Fibroblast of gingiva (primary cell): ENCODE data around the gene KRT80.

Source experiments
- DNase-seq: peaks from one replicate; pipeline ENCODE4 v3.0.0-alpha.2; 2011; ENCODE audit warnings: low read depth

The KRT80 gene

DNA sequence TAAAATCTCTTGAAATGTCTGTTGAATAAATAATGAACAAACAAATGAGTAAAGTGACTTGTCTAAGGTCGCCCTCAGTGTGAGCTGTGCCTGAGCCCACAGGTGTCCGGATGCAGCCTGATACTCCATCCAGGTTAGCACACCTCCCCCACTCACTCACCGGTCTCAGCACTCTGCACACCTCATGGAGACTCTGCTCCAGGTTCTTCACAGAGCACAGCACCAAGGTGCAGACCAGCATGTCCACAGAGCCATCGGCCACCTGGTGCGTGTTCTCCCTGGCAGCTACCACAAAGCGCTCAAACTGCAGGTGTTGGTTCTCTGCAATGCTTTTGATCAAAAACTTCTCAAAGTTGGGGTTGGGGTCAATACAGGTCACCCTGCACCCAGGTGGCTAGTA lies 37.1 kb upstream of the KRT80 start:
- DNase-seq = no peak

DNA sequence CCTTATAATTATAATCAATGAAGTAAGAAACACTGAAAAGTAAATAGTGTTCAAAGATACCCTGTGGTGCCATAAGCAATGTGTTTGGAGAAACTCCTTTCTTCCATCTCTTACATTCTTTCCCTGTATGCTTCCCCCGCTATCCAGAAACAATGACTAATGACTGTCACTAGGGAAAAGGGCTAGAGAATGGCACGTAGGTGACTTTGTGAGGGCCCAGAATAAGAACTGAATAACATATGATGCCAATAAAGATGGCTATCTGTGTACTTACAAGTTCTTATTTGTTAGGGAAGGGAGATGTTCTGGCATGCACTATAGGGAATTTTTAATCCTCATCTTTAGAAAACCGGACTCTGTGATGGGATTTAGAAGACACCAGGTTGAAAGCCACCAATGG lies 36.6 kb upstream of the KRT80 start:
- DNase-seq = no peak

DNA sequence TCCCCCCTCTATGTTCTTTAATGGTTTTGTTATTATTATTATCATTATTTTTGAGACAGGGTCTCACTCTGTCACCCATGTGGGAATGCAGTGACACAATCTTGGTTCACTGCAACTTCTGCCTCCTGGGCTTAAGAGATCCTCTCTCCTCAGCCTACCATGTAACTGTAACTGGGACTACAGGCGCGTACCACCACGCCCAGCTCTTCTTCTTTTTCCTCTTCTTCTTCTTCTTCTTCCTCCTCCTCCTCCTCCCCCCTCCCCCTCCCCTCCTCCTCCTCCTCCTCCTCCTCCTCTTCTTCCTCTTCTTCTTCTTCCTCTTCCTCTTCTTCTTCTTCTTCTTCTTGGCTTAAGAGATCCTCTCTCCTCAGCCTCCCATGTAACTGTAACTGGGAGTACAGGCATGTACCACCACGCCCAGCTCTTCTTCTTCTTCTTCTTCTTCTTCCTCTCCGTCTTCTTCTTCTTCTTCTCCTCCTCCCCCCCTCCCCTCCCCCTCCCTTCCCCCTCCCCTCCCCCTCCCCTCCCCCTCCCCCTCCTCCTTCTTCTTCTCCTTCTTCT lies 35.9 kb upstream of the KRT80 start:
- DNase-seq = no peak

DNA sequence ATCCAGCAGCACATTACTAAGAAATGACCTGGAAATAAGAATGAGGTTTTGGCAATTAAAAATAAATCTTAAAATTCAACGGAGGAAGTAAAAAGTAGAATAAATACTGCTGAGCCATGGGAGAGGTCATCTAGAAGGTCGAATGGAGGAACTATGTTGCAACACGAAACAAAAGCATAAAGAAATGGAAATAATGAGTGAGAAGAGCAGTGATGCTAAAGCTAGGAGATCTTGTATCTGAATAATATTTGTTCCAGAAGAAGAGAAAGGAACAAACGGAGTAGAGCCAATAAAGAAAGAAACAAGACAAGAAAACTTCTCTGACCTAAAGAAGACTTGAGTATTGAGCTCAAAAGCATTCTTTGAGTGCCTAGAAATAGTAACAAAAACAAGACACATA lies 34.6 kb upstream of the KRT80 start:
- no peak for DNase-seq

DNA sequence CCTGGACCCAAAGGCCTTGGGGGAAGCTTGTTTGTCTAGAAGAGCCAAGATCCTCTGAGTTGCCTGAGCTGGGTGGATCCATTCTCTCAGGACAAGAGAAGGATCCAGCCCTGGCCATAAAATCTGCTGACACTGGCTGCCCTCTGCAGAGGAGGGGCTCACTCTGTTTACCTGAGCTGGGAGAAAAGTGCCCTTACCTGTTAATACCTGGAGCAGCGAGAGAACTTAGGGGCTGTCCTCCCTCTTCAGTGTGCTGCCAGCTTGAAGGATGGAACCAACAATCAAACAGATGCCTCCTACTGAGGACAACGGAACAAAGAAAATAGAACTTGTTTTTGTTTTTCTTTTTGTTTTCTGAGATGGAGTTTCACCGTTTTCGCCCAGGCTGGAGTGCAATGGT lies 33.9 kb upstream of the KRT80 start:
- DNase-seq = no peak

DNA sequence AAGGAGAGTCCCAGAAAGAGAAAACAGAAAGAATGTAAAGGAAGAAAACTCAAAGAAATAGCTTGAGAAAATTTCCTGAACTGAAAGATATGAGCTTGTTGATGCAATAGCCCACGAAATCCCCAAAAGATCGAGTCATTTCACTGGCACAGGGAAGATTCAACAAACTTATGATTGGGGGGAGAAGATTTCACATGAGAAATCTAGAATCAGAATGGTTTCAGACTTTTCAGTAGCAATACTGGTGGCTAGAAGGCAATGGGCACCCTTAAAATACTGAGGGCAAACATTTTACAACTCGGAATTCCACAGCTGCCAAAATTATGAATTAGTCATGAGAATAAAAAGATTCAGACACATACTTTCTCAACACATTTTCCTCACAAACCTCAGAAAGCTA lies 32.3 kb upstream of the KRT80 start:
- no peak for DNase-seq

DNA sequence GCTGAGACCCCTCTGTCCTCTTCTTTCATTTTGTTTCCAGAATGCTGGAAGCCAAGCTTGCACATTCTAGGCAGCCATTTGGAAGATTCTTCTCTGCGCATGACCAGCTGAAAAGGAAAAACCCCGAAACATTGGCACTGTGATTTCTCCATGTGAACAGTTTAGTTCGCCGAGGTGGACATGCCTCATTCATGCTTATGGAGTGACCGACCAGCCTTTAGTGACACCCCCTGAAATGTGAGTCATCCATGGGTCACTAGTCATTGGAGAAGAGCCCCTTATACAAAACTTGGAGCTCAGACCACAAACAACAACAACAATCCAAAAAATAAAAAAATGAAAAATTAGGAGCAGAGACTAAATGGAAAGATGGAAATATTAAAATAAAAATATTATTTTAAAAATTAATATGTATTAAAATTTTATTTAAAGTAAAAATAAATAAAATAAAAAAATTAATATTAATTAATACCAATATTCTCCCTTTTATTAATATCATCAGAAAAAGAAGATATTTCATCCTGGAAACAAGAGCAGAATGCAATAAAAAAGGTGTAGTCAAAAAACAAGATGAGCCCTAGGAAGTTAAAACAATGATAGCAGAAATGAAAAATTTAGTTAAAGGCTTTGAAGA lies 31.7 kb upstream of the KRT80 start:
- DNase-seq = no peak

DNA sequence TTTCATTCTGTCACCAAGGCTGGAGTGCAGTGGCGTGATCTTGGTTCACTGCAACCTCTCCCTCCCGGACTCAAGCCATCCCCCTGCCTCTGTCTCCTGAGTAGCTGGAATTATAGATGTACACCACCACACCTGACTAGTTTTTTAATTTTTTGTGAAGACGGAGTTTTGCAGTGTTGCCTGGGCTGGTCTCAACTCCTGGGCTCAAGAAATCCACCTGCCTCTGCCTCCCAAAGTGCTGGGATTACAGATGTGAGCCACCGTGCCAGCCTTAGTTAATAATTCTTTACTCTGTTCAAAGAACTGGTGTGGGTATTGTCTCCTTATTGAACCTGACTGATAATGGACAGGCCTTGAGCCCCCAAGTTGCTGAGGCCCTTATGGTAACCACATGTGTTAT lies 30.9 kb upstream of the KRT80 start:
- DNase-seq = no peak

DNA sequence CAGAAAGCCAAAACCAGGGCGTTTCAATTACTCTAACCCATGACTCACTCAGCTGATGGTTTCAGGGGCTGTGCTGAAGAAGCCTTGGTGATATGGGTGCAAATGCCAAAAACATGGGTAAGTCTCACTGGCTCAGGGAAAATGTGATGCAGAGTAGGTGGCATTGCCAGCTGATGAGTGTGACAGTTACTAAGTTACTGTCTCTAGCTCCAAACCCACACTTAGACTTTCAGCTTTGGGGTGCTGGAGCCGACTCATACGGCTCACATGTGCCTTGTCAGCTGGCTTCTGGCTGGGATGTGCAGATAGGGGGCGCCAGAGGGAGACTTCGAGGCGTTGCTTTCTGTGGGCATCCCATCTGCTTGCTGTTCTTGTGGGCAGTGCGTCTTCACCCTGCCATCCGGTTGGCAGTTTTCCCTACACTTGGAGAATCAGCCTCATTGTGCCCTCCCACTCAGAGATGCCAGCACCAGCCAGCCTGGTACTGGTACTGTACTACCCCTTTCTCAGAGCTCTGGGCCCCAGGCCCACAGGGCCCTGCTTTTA lies 30.2 kb upstream of the KRT80 start:
- peak; percentile 46 for DNase-seq

DNA sequence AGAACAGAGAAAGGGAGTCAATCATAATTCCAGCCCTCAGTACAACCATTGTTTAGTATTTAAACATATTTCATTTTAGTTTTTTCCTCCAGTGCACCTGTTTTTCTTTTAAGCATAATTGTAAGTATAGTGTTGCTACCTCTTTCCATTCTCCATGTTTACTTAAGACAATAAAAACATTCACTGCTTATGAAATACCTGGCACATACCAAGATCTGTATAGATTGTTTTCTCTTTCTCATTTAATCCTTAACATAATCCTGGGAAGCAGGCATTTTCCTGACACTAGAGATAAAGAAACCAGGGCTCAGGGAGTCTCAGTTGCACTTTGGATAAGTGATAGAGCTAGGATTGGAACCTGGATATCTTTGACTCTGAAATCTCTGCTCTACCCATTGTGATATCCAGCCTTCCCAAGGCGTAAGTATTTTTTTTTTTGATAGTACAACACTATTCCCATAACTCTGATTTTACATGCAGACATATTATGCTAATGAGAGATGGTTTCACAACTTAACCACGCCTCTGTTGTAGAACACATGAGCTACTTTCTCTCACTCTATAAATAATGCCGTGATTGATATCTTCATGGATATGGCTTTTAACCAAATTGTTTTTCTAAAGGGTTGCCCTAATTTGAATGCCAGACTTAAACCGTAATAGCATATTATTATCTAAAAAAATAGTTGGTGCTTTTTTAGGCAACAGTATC lies 29.4 kb upstream of the KRT80 start:
- DNase-seq = no peak

DNA sequence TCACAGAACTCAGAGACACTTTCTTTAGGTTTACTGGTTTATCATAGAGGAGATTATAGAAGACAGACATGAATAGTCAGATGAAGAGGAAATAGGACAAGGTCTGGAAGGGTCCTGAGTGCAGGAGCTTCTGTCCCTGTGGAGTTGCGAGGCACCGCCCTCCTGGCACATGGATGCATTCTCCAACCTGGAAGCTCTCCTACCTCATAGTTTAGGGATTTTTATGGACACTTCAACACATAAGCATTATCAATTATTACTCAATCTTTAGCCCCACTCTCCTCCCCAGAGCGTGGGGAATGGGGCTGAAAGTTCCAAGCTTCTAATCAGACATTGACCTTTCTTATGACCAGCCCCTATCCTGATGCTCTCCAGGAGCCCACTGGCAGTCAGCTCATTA lies 28.7 kb upstream of the KRT80 start:
- no peak for DNase-seq

DNA sequence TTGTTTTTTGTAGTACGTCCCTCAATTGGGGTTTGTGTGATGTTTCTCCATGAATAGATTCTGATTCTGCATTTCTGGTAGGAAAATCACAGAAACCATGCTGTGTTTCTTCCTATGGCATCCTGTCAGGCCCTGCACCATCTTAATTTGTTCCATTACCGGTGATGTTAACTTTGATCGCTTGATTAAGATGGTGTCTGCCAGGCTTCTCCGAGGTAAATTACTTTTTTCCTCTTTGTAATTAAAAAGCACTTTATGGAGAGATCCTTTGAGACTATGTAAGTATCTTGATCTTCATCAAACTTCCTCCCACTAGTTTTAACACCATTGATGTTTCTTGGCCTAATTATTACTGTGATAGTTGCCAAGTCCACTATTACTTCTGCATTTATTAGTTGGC lies 26.2 kb upstream of the KRT80 start:
- no peak for DNase-seq

DNA sequence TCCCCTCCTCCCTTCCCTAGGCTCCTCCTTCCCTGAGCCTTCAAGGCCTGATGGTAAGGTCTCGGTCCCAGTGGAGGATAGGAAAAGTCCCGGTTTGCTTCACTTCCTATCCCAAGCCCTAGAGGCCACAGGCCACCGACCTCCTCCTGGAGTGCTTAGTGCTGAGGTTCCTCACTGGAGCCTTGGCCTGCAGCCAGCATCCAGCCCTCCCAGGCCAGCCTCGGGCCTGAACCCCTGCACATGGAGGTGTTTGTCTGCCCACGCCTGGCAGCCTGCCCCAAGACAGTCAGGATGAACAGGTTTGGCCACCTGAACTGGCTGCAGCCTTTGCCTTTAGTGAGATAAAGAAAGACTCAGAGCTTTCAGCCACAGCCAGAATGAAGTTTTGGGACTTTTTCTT lies 25.4 kb upstream of the KRT80 start:
- no peak for DNase-seq

DNA sequence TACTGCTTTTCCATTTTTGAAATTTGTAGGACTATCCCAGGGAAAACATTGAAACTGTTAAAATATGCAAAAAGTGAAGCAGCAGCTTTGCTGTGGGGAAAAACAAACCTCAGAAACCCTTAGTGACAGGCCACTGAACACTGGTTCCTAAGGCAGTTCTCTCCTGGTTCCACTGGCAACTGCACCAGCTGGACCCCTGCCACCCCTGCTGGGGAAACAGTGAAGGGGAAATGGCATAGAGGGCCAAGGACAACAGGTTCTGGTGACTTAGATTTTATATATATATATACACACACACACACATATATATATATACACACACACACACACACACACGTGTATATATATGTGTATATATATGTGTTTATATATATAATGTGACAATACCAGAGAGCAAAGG lies 25.0 kb upstream of the KRT80 start:
- no peak for DNase-seq

DNA sequence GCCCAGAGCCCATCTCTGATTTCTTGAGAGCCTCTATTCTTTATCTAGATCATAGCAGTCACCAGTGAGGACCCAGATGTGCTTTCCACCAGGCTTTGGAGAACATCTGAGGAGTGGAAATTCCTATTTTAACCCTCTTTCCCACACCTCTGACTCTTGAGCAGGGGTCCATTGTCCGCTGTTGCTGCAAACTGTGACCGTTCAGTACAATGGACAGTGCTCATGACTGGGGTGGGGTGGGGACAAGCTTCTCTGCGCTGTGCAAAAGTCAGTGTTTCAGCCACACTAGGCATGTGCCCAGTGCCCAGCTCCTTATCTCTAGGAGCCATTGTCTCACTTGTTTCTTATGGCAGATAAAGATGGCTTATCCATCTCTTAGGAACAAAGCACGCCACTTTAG lies 24.3 kb upstream of the KRT80 start:
- no peak for DNase-seq

DNA sequence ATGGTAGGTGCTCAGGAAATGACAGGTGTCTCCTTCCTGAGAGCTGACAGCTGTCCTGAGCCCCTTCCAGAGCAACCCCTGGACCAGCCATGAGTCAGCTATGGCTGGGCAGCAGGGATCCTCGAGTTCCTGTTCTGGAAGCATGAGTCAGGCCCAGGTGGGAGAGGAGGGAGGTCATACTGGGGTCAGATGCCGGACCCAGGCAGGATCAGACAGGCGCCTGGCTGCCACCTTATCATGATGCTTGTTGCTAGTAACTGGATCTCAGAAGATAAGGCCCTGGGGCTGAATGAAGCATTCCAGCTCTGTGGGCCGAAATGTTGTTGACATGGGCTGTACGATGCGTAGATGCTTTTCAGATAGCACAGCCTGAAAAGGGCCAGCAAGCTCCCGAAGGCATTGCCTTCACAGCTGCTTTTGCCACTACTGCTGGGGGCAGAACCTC lies 23.8 kb upstream of the KRT80 start:
- no peak for DNase-seq

DNA sequence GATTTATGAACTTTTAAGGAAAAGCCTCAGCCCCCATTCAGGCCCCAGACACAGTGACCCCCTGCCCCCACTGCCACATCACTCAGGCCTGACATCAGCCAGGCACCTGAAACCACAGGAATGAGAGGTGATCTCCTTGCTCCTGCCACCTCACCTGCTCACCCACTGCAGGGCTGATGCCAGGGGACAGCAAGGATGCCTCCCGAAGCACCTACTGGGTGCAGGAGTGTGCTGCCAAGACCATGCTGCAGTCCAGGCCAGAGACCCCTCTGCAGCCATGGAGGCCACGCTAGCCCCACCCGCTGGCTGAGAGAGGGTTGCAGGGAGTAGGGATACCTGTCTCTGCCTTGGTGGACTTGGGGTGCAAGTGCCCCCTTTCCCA lies 22.6 kb upstream of the KRT80 start:
- DNase-seq = no peak

DNA sequence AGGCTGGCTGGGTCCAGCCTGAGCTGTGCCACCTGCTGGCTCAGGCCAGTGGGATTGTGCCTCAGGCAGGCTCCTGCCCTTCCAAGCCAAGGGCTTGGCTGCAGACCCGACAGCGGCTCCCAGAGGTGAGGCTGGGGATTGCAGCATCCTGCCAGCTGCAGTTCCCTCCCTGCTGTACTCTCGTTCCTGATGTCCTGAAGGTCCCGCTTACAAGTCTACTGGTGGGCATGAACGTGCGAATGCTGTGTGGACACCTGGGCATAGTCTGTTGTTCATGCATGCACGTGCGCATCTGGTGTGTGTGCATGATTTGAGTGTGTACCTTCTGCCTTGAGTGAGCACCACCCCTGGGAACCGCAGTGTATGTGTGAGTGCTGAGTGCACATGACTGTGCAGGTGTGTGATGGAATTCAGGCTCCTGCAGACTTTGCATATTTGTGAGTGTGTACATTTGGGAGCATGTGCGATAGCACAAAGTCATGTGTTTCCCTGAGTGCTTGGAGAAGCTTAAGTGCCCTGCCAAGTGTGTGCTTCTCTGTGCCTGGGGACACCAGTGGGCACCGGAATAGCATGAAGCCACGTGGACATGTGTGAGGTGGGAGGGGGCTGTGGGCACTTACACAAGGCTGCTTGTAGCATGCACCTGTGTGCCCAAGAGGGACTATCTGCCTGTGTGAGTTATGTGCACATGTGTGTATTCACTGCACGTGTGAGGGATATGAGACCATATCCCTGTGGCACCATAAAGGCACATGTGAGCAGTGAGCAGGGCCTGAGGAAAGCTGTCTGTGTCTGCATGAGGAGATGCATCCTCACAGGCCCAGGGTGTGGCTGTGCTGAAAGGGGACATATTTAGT lies 22.0 kb upstream of the KRT80 start:
- DNase-seq = peak; percentile 74

DNA sequence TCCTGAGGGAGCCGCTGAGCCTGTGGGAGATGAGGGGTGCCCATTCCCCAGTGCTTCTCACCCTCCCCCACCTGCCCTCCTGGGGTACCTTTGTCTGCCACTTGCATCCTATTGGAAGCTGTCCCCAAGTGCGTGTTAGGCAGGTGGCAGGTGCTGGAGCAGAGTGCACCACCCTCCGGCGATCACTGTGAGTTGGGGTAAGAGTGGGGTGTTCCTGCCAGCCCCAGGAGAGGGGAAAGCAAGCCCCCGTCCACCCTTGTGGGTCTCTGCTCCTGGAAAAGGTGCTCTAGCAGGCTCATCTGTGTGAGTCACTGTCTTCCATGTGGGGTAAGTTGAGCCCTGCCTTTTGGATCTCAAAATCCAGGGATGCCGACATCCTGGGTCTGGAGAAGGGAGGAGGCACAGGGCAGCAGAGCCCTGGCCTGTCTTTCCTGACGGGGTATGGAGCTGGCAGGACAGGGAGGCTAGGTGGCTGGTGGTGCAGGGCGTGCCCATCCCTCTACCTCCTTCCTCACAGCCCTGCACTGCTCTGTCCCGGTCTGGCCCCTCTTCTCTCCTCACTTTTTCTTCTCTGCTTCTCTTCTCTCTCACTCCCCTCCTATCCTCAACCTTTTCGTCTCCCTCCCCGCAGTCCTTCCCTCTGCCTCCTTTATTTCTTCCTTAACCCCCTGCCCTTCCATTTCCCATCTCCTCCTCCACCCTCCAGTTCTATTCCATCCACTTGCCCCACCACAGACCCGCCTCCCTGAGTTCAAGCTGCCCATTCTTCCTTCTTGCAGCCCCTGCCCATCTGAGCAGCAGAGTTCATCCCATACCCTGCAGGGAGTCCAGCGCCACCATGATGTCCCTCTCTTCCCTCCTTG lies 21.1 kb upstream of the KRT80 start:
- no peak for DNase-seq

DNA sequence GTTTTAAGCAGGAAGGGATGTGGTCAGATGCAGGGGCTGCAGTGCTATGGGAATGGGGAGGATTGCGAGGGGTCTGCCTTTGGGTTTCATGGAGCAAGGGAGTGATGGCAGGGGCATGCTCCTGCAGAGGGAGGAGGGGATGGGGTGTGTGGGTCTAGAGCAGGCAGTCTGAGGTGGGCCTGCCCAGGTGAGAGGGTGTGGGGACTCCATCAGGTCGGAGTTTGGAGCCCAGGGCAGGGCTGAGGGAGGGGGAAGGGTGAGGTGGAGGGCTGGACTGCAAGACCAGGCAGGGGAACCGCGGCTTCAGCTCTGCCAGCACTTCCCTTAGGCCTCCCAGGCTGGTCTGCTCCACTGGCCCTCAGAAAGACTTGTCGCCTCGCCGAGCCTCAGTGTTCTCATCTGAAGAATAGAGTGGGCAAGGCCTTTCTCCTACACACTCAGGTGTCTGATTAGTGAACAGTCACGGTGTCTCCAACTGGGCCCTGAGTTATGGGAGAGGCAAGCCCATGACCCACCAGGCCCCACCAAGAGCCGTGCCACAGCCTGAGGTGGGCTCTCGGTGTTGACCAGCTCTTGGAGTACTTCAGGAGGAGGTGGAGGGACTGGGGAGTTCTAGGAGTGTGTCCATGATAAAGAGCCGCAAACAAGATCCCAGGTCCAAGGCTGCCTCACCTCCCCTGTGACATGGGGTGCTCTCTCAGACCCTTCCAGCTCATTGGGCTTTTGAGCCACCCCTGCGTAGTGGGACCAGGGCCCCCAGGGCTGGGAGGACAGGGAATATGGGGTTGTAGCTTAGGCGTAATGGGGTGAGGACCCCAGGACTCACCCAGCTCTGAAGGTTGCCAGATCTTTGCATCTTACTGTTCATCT lies 20.1 kb upstream of the KRT80 start:
- no peak for DNase-seq
